ENCODE data around the gene CNN1. TPM values are rescaled to one million over a fixed set of nuclear protein-coding genes. Genes with fewer than 3 reads are reported as not detected.
"Not testable (repeated sequence)": the region's sequence is repeated elsewhere in the genome, so short reads cannot be mapped to it uniquely, and the experiment has no call there.

Gene CNN1
- total RNA-seq, 1 donor, result 4.2 TPM

DNA sequence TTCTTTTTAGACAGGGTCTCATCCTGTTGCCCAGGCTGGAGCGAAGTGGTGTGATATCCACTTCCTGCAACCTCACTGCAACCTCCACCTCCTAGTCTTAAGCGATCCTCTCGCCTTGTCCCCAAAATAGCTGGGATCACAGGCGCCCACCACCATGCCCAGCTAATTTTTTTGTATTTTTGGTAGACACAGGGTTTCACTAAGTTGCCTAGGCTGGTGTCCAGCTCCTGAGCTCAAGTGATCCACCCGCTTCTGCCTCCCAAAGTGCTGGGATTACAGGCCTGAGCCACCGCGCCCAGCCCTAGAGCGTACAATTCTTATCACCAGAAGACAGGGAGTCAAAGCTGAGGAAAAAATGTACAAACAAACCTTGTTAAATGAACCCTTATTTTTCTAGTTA lies 24.9 kb downstream of the CNN1 start:
- TF ChIP-seq, protein P1, sequence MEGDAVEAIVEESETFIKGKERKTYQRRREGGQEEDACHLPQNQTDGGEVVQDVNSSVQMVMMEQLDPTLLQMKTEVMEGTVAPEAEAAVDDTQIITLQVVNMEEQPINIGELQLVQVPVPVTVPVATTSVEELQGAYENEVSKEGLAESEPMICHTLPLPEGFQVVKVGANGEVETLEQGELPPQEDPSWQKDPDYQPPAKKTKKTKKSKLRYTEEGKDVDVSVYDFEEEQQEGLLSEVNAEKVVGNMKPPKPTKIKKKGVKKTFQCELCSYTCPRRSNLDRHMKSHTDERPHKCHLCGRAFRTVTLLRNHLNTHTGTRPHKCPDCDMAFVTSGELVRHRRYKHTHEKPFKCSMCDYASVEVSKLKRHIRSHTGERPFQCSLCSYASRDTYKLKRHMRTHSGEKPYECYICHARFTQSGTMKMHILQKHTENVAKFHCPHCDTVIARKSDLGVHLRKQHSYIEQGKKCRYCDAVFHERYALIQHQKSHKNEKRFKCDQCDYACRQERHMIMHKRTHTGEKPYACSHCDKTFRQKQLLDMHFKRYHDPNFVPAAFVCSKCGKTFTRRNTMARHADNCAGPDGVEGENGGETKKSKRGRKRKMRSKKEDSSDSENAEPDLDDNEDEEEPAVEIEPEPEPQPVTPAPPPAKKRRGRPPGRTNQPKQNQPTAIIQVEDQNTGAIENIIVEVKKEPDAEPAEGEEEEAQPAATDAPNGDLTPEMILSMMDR (IDR thresholded peaks at IDR 0.05; ENCODE audit: insufficient read depth, low read length), result no peak
- no peak for DNase-seq (ENCODE audit: low read depth)
- no peak overlapping the region for H3K4me3 ChIP-seq (ENCODE audit: low read depth, low read length)

DNA sequence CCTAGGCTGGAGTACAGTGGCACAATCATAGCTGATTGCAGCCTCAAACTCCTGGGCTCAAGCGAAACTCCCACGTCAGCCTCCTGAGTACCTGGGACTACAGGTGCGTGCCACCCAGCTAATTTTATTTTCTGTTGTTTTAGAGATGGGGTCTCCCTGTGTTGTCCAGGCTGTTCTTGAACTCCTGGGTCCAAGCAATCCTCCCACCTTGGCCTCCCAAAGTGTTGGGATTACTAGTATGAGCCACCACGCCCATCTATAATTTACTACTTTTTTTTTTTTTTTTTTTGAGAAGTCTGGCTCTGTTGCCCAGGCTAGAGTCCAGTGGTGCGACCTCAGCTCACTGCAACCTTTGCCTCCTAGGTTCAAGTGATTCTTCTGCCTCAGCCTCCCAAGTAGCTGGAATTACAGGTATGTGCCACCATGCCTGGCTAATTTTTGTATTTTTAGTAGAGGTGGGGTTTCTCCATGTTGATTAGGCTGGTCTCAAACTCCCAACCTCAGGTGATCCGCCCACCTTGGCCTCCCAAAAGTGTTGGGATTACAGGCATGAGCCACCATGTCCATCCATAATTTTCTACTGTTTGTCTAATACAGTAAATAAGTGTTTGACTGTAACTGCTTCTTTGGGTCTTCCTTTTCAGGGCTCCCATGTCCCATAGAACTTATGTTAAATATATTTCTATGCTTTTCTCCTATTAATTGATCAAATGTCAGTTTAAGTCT lies 25.6 kb downstream of the CNN1 start:
- not testable (repeated sequence) for H3K4me3 ChIP-seq (ENCODE audit: low read depth, low read length); DNase-seq (ENCODE audit: low read depth)

DNA sequence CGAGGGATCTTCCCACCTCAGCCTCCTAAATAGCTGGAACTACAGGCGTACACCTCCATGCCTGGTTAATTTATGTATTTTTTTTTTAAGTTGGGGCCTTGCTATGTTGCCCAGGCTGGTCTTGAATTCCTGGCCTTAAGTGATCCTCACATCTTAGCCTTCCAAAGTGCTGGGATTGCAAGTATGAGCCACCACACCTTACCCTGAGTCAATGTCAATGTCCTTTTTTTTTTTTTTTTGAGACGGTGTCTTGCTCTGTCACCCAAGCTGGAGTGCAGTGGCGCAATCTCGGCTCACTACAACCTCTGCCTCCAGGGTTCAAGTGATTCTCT lies 27.0 kb downstream of the CNN1 start:
- not testable (repeated sequence) for H3K4me3 ChIP-seq (ENCODE audit: low read depth, low read length); DNase-seq (ENCODE audit: low read depth)

DNA sequence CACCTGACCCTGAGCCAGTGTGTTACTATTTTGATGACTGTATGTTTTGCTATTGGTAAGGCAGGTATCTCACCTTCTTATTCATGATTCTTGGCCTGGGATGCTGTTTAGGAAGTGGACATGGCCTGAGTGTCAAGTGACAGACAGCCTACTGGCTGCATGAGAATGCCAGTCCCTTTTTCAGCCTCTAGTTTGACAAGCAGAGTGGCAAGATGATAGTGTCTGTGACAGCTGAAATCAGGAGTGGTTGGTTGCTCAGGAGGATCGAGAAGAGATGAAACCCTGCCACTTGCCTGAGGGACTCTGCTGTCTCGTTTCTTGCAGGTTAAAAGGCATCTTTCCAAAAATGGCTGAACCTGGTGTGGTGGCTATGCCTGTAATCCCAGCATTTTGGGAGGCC lies 27.5 kb downstream of the CNN1 start:
- no peak overlapping the region for H3K4me3 ChIP-seq (ENCODE audit: low read depth, low read length)
- TF ChIP-seq, protein P1 (IDR thresholded peaks at IDR 0.05; ENCODE audit: insufficient read depth, low read length), result no peak
- DNase-seq (ENCODE audit: low read depth), result no peak

DNA sequence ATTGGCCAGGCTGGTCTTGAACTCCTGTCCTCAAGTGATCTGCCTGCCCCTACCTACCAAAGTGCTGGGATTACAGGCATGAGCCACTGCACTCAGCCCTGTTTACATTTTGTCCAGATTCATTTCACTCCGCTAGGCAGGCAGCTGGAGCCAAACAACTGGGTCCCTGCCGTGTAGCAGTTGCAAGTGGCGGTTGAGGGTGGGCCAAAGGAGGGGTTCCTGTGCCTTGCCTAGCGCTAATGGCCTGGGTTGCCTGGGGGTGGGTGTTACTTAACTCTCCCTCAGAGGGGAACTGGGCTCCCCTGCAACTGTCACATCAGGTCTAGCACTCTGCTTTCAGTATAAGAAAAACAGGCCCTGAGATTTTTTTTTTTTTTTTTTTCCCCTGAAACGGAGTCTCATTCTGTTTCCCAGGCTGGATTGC lies 31.4 kb downstream of the CNN1 start:
- no peak for DNase-seq (ENCODE audit: low read depth)
- TF ChIP-seq, protein P1 (IDR thresholded peaks at IDR 0.05; ENCODE audit: insufficient read depth, low read length), result no peak
- H3K4me3 ChIP-seq (ENCODE audit: low read depth, low read length), result no peak overlapping the region

DNA sequence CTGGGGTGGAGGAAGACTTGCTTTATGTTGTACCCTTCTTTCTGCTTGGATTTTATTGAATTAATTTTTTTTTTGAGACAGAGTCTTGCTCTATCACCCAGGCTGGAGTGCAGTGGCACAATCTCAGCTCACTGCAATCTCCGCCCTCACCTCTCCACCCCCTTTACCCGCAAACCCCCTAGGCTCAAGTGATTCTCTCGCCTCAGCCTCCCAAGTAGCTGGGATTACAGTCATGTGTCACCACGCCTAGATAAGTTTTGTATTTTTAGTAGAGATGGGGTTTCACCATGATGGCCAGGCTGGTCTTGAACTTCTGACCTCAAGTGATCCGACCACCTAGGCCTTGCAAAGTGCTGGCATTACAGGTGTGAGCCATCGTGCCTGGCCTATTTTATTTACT lies 34.7 kb downstream of the CNN1 start:
- H3K4me3 ChIP-seq (ENCODE audit: low read depth, low read length); DNase-seq (ENCODE audit: low read depth): not testable (repeated sequence)

DNA sequence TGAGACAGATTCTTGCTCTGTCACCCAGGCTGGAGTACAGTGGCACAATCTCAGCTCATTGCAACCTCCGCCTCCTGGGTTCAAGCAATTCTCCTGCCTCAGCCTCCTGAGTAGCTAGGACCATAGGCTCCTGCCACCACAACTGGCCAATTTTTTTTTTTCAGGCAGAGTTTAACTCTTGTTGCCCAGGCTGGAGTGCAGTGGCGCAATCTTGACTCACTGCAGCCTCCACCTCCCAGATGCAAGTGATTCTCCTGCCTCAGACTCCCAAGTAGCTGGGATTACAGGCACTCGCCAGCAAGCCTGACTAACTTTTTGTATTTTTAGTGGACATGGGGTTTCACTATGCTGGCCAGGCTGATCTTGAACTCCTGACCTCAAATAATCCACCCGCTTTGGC lies 35.1 kb downstream of the CNN1 start:
- H3K4me3 ChIP-seq (ENCODE audit: low read depth, low read length); DNase-seq (ENCODE audit: low read depth): not testable (repeated sequence)

DNA sequence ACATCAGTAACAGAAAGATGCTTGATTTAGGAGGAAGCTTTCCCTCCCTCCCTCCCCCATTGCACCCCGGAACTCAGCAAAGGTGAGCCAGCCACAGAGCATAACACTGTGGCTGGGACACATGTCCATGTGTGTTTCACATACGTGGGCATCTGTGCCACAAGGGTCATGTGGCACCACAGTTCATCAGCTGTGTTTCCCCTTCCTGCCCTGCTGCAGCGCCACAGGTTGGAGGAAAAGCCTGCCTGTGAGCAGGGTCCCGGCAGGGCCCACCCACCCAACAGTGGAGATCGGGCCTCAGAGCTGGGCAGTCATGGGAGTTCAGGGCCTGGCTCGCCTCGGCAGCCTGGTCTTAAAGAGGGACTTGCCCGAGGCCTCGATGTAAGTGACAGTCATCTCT lies 36.0 kb downstream of the CNN1 start:
- H3K4me3 ChIP-seq (ENCODE audit: low read depth, low read length), result no peak overlapping the region
- DNase-seq (ENCODE audit: low read depth), result no peak
- TF ChIP-seq, protein P1 (IDR thresholded peaks at IDR 0.05; ENCODE audit: insufficient read depth, low read length), result no peak

DNA sequence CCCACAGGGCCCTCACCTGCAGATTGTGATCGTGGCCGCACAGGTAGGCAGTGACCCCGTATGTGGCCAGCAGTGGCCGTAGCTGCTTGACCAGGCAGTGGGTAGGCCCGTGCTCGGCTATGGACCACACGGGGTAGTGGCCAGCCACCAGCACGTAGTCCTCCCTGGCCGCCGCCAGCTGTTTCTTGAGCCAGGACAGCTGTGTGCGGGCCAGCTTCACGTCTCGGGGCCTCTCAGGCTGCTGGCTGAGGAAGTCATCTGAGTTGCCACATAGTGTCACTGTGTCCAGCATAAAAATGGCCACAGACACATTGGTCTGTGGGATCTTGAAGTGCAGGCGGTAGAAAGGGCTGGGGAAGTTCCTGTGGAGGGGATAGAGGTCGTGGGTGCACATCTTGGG lies 37.6 kb downstream of the CNN1 start:
- DNase-seq (ENCODE audit: low read depth), result no peak
- no peak overlapping the region for H3K4me3 ChIP-seq (ENCODE audit: low read depth, low read length)

More for the DNA sequence above, 37.6 kb downstream of the CNN1 start:
- TF ChIP-seq, protein P1 (IDR thresholded peaks at IDR 0.05; ENCODE audit: insufficient read depth, low read length), result no peak
